IPS-NIHi7 (cell line): ENCODE data around the gene GRM1.
A peak's percentile ranks its signal among the peaks of the same experiment; 100 is the strongest.

Experiments
- DNase-seq: peaks from one replicate; pipeline ENCODE4 v3.0.0; 2012; ENCODE audit warnings: mixed read lengths; ENCODE audit errors: extremely low spot score

GRM1 gene

GRCh38 chr6:146456886-146457285 is 428.0 kb downstream of the GRM1 start:
- DNase-seq, result no peak

GRCh38 chr6:146460941-146461340 is 432.1 kb downstream of the GRM1 start:
- no peak for DNase-seq

GRCh38 chr6:146470091-146470770 is 441.4 kb downstream of the GRM1 start:
- no peak for DNase-seq

- peak; percentile 10 for DNase-seq
Observed at GRCh38 chr6:146472918-146473317, 444.1 kb downstream of the GRM1 start.

- no peak for DNase-seq
Observed at GRCh38 chr6:146481527-146481926, 452.7 kb downstream of the GRM1 start.

GRCh38 chr6:146484411-146484810 is 455.5 kb downstream of the GRM1 start:
- DNase-seq, result no peak
